Dermis lymphatic vessel endothelial cell (primary cell): ENCODE results near the gene OR11H1. TPM values are rescaled to one million over a fixed set of nuclear protein-coding genes. Genes with fewer than 3 reads are reported as not detected.

Source experiments
- total RNA-seq: library from RNA; depleted of rRNA; stranded (reverse); fragments of >200 nt; gene quantifications from 2 replicates; pipeline ENCODE4 v1.2.1, GENCODE V29; 2014

Gene OR11H1
- not detected in 2 replicates for total RNA-seq

GRCh38 chr22:15527892-15528291 lies at the start of gene OR11H1:
Gene OR11H1, plus strand, starts transcription at chr22:15528192. Its CDS starts 0 bp downstream, at chr22:15528192.

Other genes with a start within 250 kb of the OR11H1 start
- not detected in 2 replicates for gene POTEH, start 161.8 kb downstream of the OR11H1 start, total RNA-seq